Measurements from ENCODE around the gene IMMP1L. TPM values are rescaled to one million over a fixed set of nuclear protein-coding genes. Genes with fewer than 3 reads are reported as not detected.

Gene IMMP1L
- total RNA-seq, 1 experiment from 2014 or later: 73.8 TPM

GRCh38 chr11:31493235-31493634 is 16.2 kb downstream of the IMMP1L start:
- H3K4me1 ChIP-seq: no peaks in the 10 kb centered on the region
- no peaks in the 10 kb centered on the region for H3K36me3 ChIP-seq
- H3K27ac ChIP-seq: no peak overlapping the region
- H3K9me3 ChIP-seq (replicated peaks): no peaks in the 10 kb centered on the region
- no peak for DNase-seq
- H3K4me3 ChIP-seq: no peak overlapping the region
- H3K27me3 ChIP-seq: no peaks in the 10 kb centered on the region

GRCh38 chr11:31492320-31492913 is 17.0 kb downstream of the IMMP1L start:
- Histone ChIP-seq H3K9me3 (replicated peaks) (no peaks in the 10 kb centered on the region), H3K4me3 (no peak overlapping the region), H3K27ac (no peak overlapping the region), H3K27me3 (no peaks in the 10 kb centered on the region), H3K4me1 (no peaks in the 10 kb centered on the region), H3K36me3 (no peaks in the 10 kb centered on the region)
- DNase-seq: no peak

- Histone ChIP-seq H3K9me3 (replicated peaks) (no peaks in the 10 kb centered on the region), H3K36me3 (no peaks in the 10 kb centered on the region), H3K4me1 (no peaks in the 10 kb centered on the region), H3K27me3 (no peaks in the 10 kb centered on the region), H3K4me3 (no peak overlapping the region), H3K27ac (no peak overlapping the region)
- peak; percentile 7 to 59 for DNase-seq
Observed at GRCh38 chr11:31487848-31488247, 21.6 kb downstream of the IMMP1L start.

GRCh38 chr11:31484497-31484896 is 24.9 kb downstream of the IMMP1L start:
- Histone ChIP-seq H3K4me1 (no peaks in the 10 kb centered on the region), H3K4me3 (no peak overlapping the region), H3K9me3 (replicated peaks) (no peaks in the 10 kb centered on the region), H3K27me3 (no peaks in the 10 kb centered on the region), H3K36me3 (no peaks in the 10 kb centered on the region), H3K27ac (no peak overlapping the region)
- no peak for DNase-seq

- Histone ChIP-seq H3K9me3 (replicated peaks) (no peaks in the 10 kb centered on the region), H3K4me3 (no peak overlapping the region), H3K27me3 (no peaks in the 10 kb centered on the region), H3K36me3 (no peaks in the 10 kb centered on the region), H3K4me1 (no peaks in the 10 kb centered on the region), H3K27ac (no peak overlapping the region)
- no peak for DNase-seq
Observed at GRCh38 chr11:31480930-31481329, 28.5 kb downstream of the IMMP1L start.

- no peaks in the 10 kb centered on the region for H3K36me3 ChIP-seq
- H3K27ac ChIP-seq: no peak overlapping the region
- no peak overlapping the region for H3K4me3 ChIP-seq
- no peaks in the 10 kb centered on the region for H3K9me3 ChIP-seq (replicated peaks)
- DNase-seq: no peak
- H3K4me1 ChIP-seq: no peaks in the 10 kb centered on the region
- no peaks in the 10 kb centered on the region for H3K27me3 ChIP-seq
Observed at GRCh38 chr11:31479066-31479465, 30.4 kb downstream of the IMMP1L start.

GRCh38 chr11:31478223-31478590 is 31.2 kb downstream of the IMMP1L start:
- no peak for DNase-seq
- Histone ChIP-seq H3K27ac (no peak overlapping the region), H3K4me3 (no peak overlapping the region), H3K27me3 (no peaks in the 10 kb centered on the region), H3K4me1 (no peaks in the 10 kb centered on the region), H3K36me3 (no peaks in the 10 kb centered on the region), H3K9me3 (replicated peaks) (no peaks in the 10 kb centered on the region)

- Histone ChIP-seq H3K27ac (no peak overlapping the region), H3K36me3 (no peaks in the 10 kb centered on the region), H3K9me3 (replicated peaks) (no peaks in the 10 kb centered on the region), H3K27me3 (no peaks in the 10 kb centered on the region), H3K4me1 (no peaks in the 10 kb centered on the region), H3K4me3 (no peak overlapping the region)
- DNase-seq: peak in 1 of 2 experiments; percentile 3
Observed at GRCh38 chr11:31477528-31478222, 31.7 kb downstream of the IMMP1L start.

- Histone ChIP-seq H3K27me3 (no peaks in the 10 kb centered on the region), H3K9me3 (replicated peaks) (no peaks in the 10 kb centered on the region), H3K36me3 (no peaks in the 10 kb centered on the region), H3K27ac (no peak overlapping the region), H3K4me3 (no peak overlapping the region), H3K4me1 (no peaks in the 10 kb centered on the region)
- no peak for DNase-seq
Observed at GRCh38 chr11:31474083-31474482, 35.3 kb downstream of the IMMP1L start.

GRCh38 chr11:31464436-31464835 is 45.0 kb downstream of the IMMP1L start:
- Histone ChIP-seq H3K36me3 (0 out of 2 replicates have a peak, but pooled peaks cover 8% of the 10 kb centered on the region), H3K4me3 (no peak overlapping the region), H3K27ac (no peak overlapping the region), H3K27me3 (no peaks in the 10 kb centered on the region), H3K4me1 (no peaks in the 10 kb centered on the region), H3K9me3 (replicated peaks) (no peaks in the 10 kb centered on the region)
- no peak for DNase-seq

GRCh38 chr11:31455177-31455576 is 54.2 kb downstream of the IMMP1L start:
- H3K27me3 ChIP-seq: no peaks in the 10 kb centered on the region

GRCh38 chr11:31450841-31451240 is 58.6 kb downstream of the IMMP1L start:
- Histone ChIP-seq H3K27ac (no peak overlapping the region), H3K36me3 (no peaks in the 10 kb centered on the region; the same call in 1 of the 2 replicates), H3K27me3 (no peaks in the 10 kb centered on the region), H3K4me3 (no peak overlapping the region), H3K4me1 (no peaks in the 10 kb centered on the region), H3K9me3 (replicated peaks) (no peaks in the 10 kb centered on the region)
- no peak for DNase-seq

More at GRCh38 chr11:31455177-31455576, 54.2 kb downstream of the IMMP1L start:
- Histone ChIP-seq H3K9me3 (replicated peaks) (no peaks in the 10 kb centered on the region), H3K36me3 (no peaks in the 10 kb centered on the region), H3K27ac (no peak overlapping the region), H3K4me3 (no peak overlapping the region), H3K4me1 (no peaks in the 10 kb centered on the region)
- DNase-seq: no peak

- Histone ChIP-seq H3K9me3 (replicated peaks) (no peaks in the 10 kb centered on the region), H3K4me1 (no peaks in the 10 kb centered on the region), H3K27ac (no peak overlapping the region), H3K36me3 (no peaks in the 10 kb centered on the region; the same call in 1 of the 2 replicates), H3K4me3 (no peak overlapping the region), H3K27me3 (no peaks in the 10 kb centered on the region)
- no peak for DNase-seq
Observed at GRCh38 chr11:31449040-31449439, 60.4 kb downstream of the IMMP1L start.

- Histone ChIP-seq H3K4me1 (peaks cover 4% of the 10 kb centered on the region; the same call in 1 of the 2 replicates), H3K36me3 (no peaks in the 10 kb centered on the region; the same call in 1 of the 2 replicates), H3K4me3 (no peak overlapping the region), H3K27me3 (no peaks in the 10 kb centered on the region), H3K9me3 (replicated peaks) (no peaks in the 10 kb centered on the region), H3K27ac (no peak overlapping the region)
- DNase-seq: no peak
Observed at GRCh38 chr11:31445621-31446020, 63.8 kb downstream of the IMMP1L start.

GRCh38 chr11:31443802-31444201 is 65.6 kb downstream of the IMMP1L start:
- Histone ChIP-seq H3K27me3 (no peaks in the 10 kb centered on the region), H3K4me1 (peaks cover 4% of the 10 kb centered on the region; the same call in 1 of the 2 replicates), H3K27ac (no peak overlapping the region), H3K4me3 (no peak overlapping the region), H3K9me3 (replicated peaks) (no peaks in the 10 kb centered on the region), H3K36me3 (no peaks in the 10 kb centered on the region; the same call in 1 of the 2 replicates)
- no peak for DNase-seq

GRCh38 chr11:31442086-31442485 is 67.3 kb downstream of the IMMP1L start:
- DNase-seq: peak; percentile 4 to 41
- H3K4me1 ChIP-seq: peaks cover 11% of the 10 kb centered on the region
- H3K9me3 ChIP-seq (replicated peaks): no peaks in the 10 kb centered on the region
- H3K27ac ChIP-seq: no peak overlapping the region
- H3K36me3 ChIP-seq: no peaks in the 10 kb centered on the region
- H3K27me3 ChIP-seq: no peaks in the 10 kb centered on the region
- no peak overlapping the region for H3K4me3 ChIP-seq
